OCI-LY1 (cell line): ENCODE measurements around the gene DEAF1.
A peak's percentile ranks its signal among the peaks of the same experiment; 100 is the strongest.

Experiments used
- H2AFZ ChIP-seq: fragments of 200-600 bp; sonication (generic), shearing (Covaris generic); 2 replicates; pipeline ENCODE4 v1.6.0; 2014; ENCODE audit warnings: antibody characterized with exemption, mild to moderate bottlenecking, low read length
- H3F3A ChIP-seq: fragments of 200-600 bp; sonication (generic), shearing (Covaris generic); 2 replicates; pipeline ENCODE4 v1.6.0; 2014; ENCODE audit warnings: mild to moderate bottlenecking, antibody characterized with exemption, low read length, moderate library complexity; ENCODE audit not compliant: insufficient read depth
- H3K27ac ChIP-seq: fragments of 200-600 bp; sonication (generic); 2 replicates; pipeline ENCODE4 v1.5.1; 2014; ENCODE audit warnings: low read length, mixed run types, mild to moderate bottlenecking, low read depth; ENCODE audit not compliant: poor library complexity, severe bottlenecking
- H3K27me3 ChIP-seq: fragments of 200-600 bp; sonication (generic); 2 replicates; pipeline ENCODE4 v1.6.0; 2014; ENCODE audit warnings: antibody characterized with exemption, mild to moderate bottlenecking, low read length, moderate library complexity; ENCODE audit not compliant: insufficient read depth
- H3K36me3 ChIP-seq: fragments of 200-600 bp; sonication (generic); 2 replicates; pipeline ENCODE4 v1.6.1; 2014; ENCODE audit warnings: mild to moderate bottlenecking, antibody characterized with exemption, low read length, moderate library complexity, mixed read lengths; ENCODE audit not compliant: insufficient read depth
- H3K4me1 ChIP-seq: fragments of 200-600 bp; sonication (generic); 2 replicates; pipeline ENCODE4 v1.5.1; 2014; ENCODE audit warnings: mild to moderate bottlenecking, low read length, moderate library complexity; ENCODE audit not compliant: insufficient read depth, severe bottlenecking
- H3K4me2 ChIP-seq: fragments of 200-600 bp; sonication (generic), shearing (Covaris generic); 2 replicates; pipeline ENCODE4 v1.6.1; 2014; ENCODE audit warnings: low read length
- H3K4me3 ChIP-seq: fragments of 200-600 bp; sonication (generic); 2 replicates; pipeline ENCODE4 v1.5.1; 2014; ENCODE audit warnings: low read length, low read depth, mild to moderate bottlenecking, mixed read lengths; ENCODE audit not compliant: poor library complexity, severe bottlenecking
- H3K79me2 ChIP-seq: fragments of 200-600 bp; shearing (Covaris generic); 2 replicates; pipeline ENCODE4 v1.6.1; 2016; ENCODE audit warnings: mixed run types, low read length, mixed read lengths; ENCODE audit not compliant: insufficient read depth
- H3K9ac ChIP-seq: fragments of 200-600 bp; sonication (generic), shearing (Covaris generic); 2 replicates; pipeline ENCODE4 v1.6.1; 2014; ENCODE audit warnings: mild to moderate bottlenecking, low read length, mixed read lengths
- H3K9me2 ChIP-seq: fragments of 200-600 bp; sonication (generic), shearing (Covaris generic); 2 replicates; pipeline ENCODE4 v1.6.1; 2014; ENCODE audit warnings: low read depth, mild to moderate bottlenecking, low read length, mixed read lengths
- H3K9me3 ChIP-seq: fragments of 200-600 bp; shearing (Covaris generic); 2 replicates; pipeline ENCODE4 v1.6.1; 2014; ENCODE audit warnings: low read length, mixed read lengths
- H4K20me1 ChIP-seq: fragments of 200-600 bp; sonication (generic), shearing (Covaris generic); 2 replicates; pipeline ENCODE4 v1.6.0; 2016; ENCODE audit warnings: mild to moderate bottlenecking, low read length; ENCODE audit not compliant: insufficient read depth
- CTCF ChIP-seq: fragments of 200-600 bp; sonication (generic), shearing (Covaris generic); IDR thresholded peaks from 2 replicates; pipeline ENCODE4 v1.5.1; 2017; ENCODE audit warnings: mild to moderate bottlenecking, antibody characterized with exemption, low read length, moderate library complexity, mixed read lengths
- EZH2 ChIP-seq: fragments of 200-600 bp; sonication (generic), shearing (Covaris generic); IDR thresholded peaks from 2 replicates; pipeline ENCODE4 v1.8.0; 2017; ENCODE audit warnings: borderline replicate concordance, mixed run types, mild to moderate bottlenecking, antibody characterized with exemption, low read length, moderate library complexity, mixed read lengths

Gene DEAF1

GRCh38 chr11:613369-613968 lies 81.6 kb downstream of the DEAF1 start:
- Histone ChIP-seq H3K9me3 (no peaks in the 10 kb centered on the region), H2AFZ (no peak overlapping the region), H3K4me2 (peak overlapping the region; percentile 55), H3K27me3 (no peaks in the 10 kb centered on the region), H3K9me2 (no peaks in the 10 kb centered on the region), H3K27ac (peak overlapping the region; percentile 34), H3K79me2 (no peaks in the 10 kb centered on the region), H3K4me1 (peaks cover 31% of the 10 kb centered on the region), H3K36me3 (peaks cover 48% of the 10 kb centered on the region), H3K9ac (no peak overlapping the region), H4K20me1 (no peaks in the 10 kb centered on the region), H3F3A (no peaks in the 10 kb centered on the region), H3K4me3 (peak overlapping the region; percentile 30)
- TF ChIP-seq CTCF (no peak), EZH2 (no peak)

GRCh38 chr11:612961-613300 lies 82.1 kb downstream of the DEAF1 start:
- H3K27me3 ChIP-seq: no peaks in the 10 kb centered on the region
- no peaks in the 10 kb centered on the region for H3K9me3 ChIP-seq
- peaks cover 53% of the 10 kb centered on the region for H3K36me3 ChIP-seq
- H2AFZ ChIP-seq: no peak overlapping the region
- H3K4me1 ChIP-seq: peaks cover 31% of the 10 kb centered on the region
- H4K20me1 ChIP-seq: no peaks in the 10 kb centered on the region
- no peak overlapping the region for H3K9ac ChIP-seq
- no peak overlapping the region for H3K4me3 ChIP-seq
- TF ChIP-seq CTCF: no peak
- TF ChIP-seq EZH2: no peak
- peak overlapping the region; percentile 55 for H3K4me2 ChIP-seq
- H3K27ac ChIP-seq: peak overlapping the region; percentile 34
- H3F3A ChIP-seq: no peaks in the 10 kb centered on the region
- no peaks in the 10 kb centered on the region for H3K79me2 ChIP-seq
- H3K9me2 ChIP-seq: no peaks in the 10 kb centered on the region

- Histone ChIP-seq H3K79me2 (no peaks in the 10 kb centered on the region), H3K4me2 (no peak overlapping the region), H2AFZ (no peak overlapping the region), H3K9ac (no peak overlapping the region), H3K9me2 (no peaks in the 10 kb centered on the region), H3K27ac (no peak overlapping the region), H3K4me3 (no peak overlapping the region), H3K9me3 (no peaks in the 10 kb centered on the region), H3K27me3 (no peaks in the 10 kb centered on the region), H3K4me1 (peaks cover 31% of the 10 kb centered on the region), H3K36me3 (peaks cover 58% of the 10 kb centered on the region), H4K20me1 (no peaks in the 10 kb centered on the region), H3F3A (no peaks in the 10 kb centered on the region)
- TF ChIP-seq CTCF: no peak
- TF ChIP-seq EZH2: no peak
These were observed 82.6 kb downstream of the DEAF1 start for GRCh38 chr11:612201-612960.
